Tibial nerve (tissue), 3 donors: Measurements from ENCODE around the gene MPG.

Experiments
- CTCF ChIP-seq, 5 experiments: fragments of 200-600 bp in 3 of 5; fragments of 450-650 bp in 2 of 5; sonication (generic) in 3 of 5; IDR thresholded peaks; one replicate each; pipeline ENCODE4 v1.5.1; 2016 to 2019; ENCODE audit warnings: antibody characterized with exemption in 5 of 5, mild to moderate bottlenecking in 3 of 5, moderate library complexity in 2 of 5
- POLR2A ChIP-seq, 2 donors: fragments of 450-650 bp; IDR thresholded peaks; one replicate each; pipeline ENCODE4 v1.6.1; 2017; ENCODE audit warnings: antibody characterized with exemption in 2 of 2, mild to moderate bottlenecking in 2 of 2, moderate library complexity in 2 of 2

GRCh38 chr16:84718-85406, 6.8 kb downstream of the MPG start:
- no peak for TF ChIP-seq CTCF (IDR thresholded peaks at IDR 0.05)
- TF ChIP-seq POLR2A (IDR thresholded peaks at IDR 0.05): no peak
